Right atrium auricular region (tissue), 2 donors: Measurements from ENCODE around the gene EML3. TPM values are rescaled to one million over a fixed set of nuclear protein-coding genes. Genes with fewer than 3 reads are reported as not detected.
"Not testable (repeated sequence)": the region's sequence is repeated elsewhere in the genome, so short reads cannot be mapped to it uniquely, and the experiment has no call there.

Source experiments
- DNase-seq: peaks from one replicate; pipeline ENCODE4 v3.0.0-alpha.2; 2019; ENCODE audit warnings: low spot score
- H3K27ac ChIP-seq, 2 donors: fragments of 200-600 bp; sonication (generic); 1 replicate in 1 of 2; 2 replicates in 1 of 2; pipeline ENCODE4 v1.5.1; 2016 to 2019
- H3K27me3 ChIP-seq, 2 donors: fragments of 200-600 bp; sonication (generic); one replicate each; pipeline versions ENCODE4 v1.5.1 to v1.6.0; 2017 to 2019
- H3K36me3 ChIP-seq: fragments of 200-600 bp; sonication (generic); one replicate; pipeline ENCODE4 v1.5.1; 2016
- H3K4me1 ChIP-seq, 2 donors: fragments of 200-600 bp; sonication (generic); one replicate each; pipeline versions ENCODE4 v1.5.1 to v1.6.0; 2017 to 2019
- H3K4me3 ChIP-seq, 2 donors: fragments of 200-600 bp; sonication (generic); 1 replicate in 1 of 2; 2 replicates in 1 of 2; pipeline ENCODE4 v1.5.1; 2017 to 2019; ENCODE audit warnings: mild to moderate bottlenecking in 1 of 2, moderate library complexity in 1 of 2
- H3K9me3 ChIP-seq, 2 donors: fragments of 200-600 bp; sonication (generic); one replicate each; pipeline ENCODE4 v1.5.1; 2019
- total RNA-seq, 2 donors: library from RNA; depleted of rRNA; stranded (reverse); fragments of >200 nt; gene quantifications; one replicate each; pipeline ENCODE4 v1.1.0, GENCODE V29; 2016
- TF ChIP-seq, protein P1 (sequence below), 2 donors: fragments of 200-600 bp; sonication (generic); IDR thresholded peaks; one replicate each; pipeline ENCODE4 v1.5.1; 2019; ENCODE audit warnings: antibody characterized with exemption in 2 of 2

The EML3 gene, protein sequence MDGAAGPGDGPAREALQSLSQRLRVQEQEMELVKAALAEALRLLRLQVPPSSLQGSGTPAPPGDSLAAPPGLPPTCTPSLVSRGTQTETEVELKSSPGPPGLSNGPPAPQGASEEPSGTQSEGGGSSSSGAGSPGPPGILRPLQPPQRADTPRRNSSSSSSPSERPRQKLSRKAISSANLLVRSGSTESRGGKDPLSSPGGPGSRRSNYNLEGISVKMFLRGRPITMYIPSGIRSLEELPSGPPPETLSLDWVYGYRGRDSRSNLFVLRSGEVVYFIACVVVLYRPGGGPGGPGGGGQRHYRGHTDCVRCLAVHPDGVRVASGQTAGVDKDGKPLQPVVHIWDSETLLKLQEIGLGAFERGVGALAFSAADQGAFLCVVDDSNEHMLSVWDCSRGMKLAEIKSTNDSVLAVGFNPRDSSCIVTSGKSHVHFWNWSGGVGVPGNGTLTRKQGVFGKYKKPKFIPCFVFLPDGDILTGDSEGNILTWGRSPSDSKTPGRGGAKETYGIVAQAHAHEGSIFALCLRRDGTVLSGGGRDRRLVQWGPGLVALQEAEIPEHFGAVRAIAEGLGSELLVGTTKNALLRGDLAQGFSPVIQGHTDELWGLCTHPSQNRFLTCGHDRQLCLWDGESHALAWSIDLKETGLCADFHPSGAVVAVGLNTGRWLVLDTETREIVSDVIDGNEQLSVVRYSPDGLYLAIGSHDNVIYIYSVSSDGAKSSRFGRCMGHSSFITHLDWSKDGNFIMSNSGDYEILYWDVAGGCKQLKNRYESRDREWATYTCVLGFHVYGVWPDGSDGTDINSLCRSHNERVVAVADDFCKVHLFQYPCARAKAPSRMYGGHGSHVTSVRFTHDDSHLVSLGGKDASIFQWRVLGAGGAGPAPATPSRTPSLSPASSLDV
- 10 to 100 TPM; 15.8 to 21.3 TPM for total RNA-seq

- TF ChIP-seq, protein P1, sequence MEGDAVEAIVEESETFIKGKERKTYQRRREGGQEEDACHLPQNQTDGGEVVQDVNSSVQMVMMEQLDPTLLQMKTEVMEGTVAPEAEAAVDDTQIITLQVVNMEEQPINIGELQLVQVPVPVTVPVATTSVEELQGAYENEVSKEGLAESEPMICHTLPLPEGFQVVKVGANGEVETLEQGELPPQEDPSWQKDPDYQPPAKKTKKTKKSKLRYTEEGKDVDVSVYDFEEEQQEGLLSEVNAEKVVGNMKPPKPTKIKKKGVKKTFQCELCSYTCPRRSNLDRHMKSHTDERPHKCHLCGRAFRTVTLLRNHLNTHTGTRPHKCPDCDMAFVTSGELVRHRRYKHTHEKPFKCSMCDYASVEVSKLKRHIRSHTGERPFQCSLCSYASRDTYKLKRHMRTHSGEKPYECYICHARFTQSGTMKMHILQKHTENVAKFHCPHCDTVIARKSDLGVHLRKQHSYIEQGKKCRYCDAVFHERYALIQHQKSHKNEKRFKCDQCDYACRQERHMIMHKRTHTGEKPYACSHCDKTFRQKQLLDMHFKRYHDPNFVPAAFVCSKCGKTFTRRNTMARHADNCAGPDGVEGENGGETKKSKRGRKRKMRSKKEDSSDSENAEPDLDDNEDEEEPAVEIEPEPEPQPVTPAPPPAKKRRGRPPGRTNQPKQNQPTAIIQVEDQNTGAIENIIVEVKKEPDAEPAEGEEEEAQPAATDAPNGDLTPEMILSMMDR (IDR thresholded peaks at IDR 0.05), result peak; percentile 98 to 100
- Histone ChIP-seq H3K27ac (peak within 1 kb of the TSS; percentile 92 to 97), H3K36me3 (peaks cover 16% of the 10 kb centered on the region), H3K27me3 (no peaks in the 10 kb centered on the region), H3K4me3 (peak within 1 kb of the TSS; percentile 78 to 88), H3K4me1 (peaks cover 0 to 28% of the 10 kb centered on the region in 2 donors), H3K9me3 (no peaks in the 10 kb centered on the region)
- DNase-seq, result peak; percentile 95
Observed at GRCh38 chr11:62612366-62613290, at the start of gene EML3, which contains the start of gene ROM1. TSS of gene EML3 (minus strand) at chr11:62612775. CDS start at chr11:62612457, 318 bp downstream. TSS of gene ROM1 (plus strand) at chr11:62613257. CDS start at chr11:62613282, 25 bp downstream.

GRCh38 chr11:62656796-62657429 lies 44.3 kb upstream of the EML3 start:
- no peak for DNase-seq
- Histone ChIP-seq H3K27ac (no peak overlapping the region), H3K4me3 (no peak overlapping the region), H3K27me3 (no peaks in the 10 kb centered on the region), H3K9me3 (no peaks in the 10 kb centered on the region), H3K4me1 (peaks cover 0 to 8% of the 10 kb centered on the region in 2 donors), H3K36me3 (no peaks in the 10 kb centered on the region)
- TF ChIP-seq, protein P1 (IDR thresholded peaks at IDR 0.05), result no peak

GRCh38 chr11:62654297-62654696 lies 41.7 kb upstream of the EML3 start:
- H3K4me3 ChIP-seq, result no peak overlapping the region
- H3K27me3 ChIP-seq, result no peaks in the 10 kb centered on the region
- peaks cover 5% of the 10 kb centered on the region for H3K36me3 ChIP-seq
- DNase-seq, result no peak
- no peak overlapping the region for H3K27ac ChIP-seq
- TF ChIP-seq, protein P1 (IDR thresholded peaks at IDR 0.05), result no peak
- H3K4me1 ChIP-seq, result peaks cover 0 to 15% of the 10 kb centered on the region in 2 donors
- H3K9me3 ChIP-seq, result no peaks in the 10 kb centered on the region

- TF ChIP-seq, protein P1 (IDR thresholded peaks at IDR 0.05), result no peak
- peaks cover 20% of the 10 kb centered on the region for H3K36me3 ChIP-seq
- no peak for DNase-seq
- no peaks in the 10 kb centered on the region for H3K27me3 ChIP-seq
- peak overlapping the region; percentile 89 to 90 for H3K27ac ChIP-seq
- no peaks in the 10 kb centered on the region for H3K9me3 ChIP-seq
- H3K4me3 ChIP-seq, result peak overlapping the region; percentile 91 to 93
- peaks cover 0 to 15% of the 10 kb centered on the region in 2 donors for H3K4me1 ChIP-seq
Observed at GRCh38 chr11:62652161-62653006, 39.8 kb upstream of the EML3 start.

DNA sequence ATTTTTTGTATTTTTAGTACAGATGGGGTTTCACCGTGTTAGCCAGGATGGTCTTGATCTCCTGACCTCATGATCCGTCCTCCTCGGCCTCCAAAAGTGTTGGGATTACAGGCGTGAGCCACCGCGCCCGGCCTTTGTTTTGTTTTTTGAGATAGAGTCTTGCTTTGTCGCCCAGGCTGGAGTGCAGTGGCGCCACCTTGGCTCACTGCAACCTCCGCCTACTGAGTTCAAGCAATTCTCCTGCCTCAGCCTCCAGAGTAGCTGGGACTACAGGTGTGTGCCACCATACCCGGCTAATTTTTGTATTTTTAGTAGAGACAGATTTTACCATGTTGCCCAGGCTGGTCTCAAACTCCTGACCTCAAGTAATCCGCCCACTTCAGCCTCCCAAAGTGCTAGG lies 37.7 kb upstream of the EML3 start:
- not testable (repeated sequence) for H3K4me3 ChIP-seq, H3K27me3 ChIP-seq, H3K9me3 ChIP-seq, H3K27ac ChIP-seq, DNase-seq
- Histone ChIP-seq H3K36me3 (peaks cover 20% of the 10 kb centered on the region), H3K4me1 (peaks cover 0 to 29% of the 10 kb centered on the region in 2 donors)
